ENCODE results near the gene B3GNT9. TPM values are rescaled to one million over a fixed set of nuclear protein-coding genes. Genes with fewer than 3 reads are reported as not detected.

Gene B3GNT9
- polyA plus RNA-seq, 2 of the 4 experiments (the other 2 are of a cell fraction) = 6.8 to 9.3 TPM

DNA sequence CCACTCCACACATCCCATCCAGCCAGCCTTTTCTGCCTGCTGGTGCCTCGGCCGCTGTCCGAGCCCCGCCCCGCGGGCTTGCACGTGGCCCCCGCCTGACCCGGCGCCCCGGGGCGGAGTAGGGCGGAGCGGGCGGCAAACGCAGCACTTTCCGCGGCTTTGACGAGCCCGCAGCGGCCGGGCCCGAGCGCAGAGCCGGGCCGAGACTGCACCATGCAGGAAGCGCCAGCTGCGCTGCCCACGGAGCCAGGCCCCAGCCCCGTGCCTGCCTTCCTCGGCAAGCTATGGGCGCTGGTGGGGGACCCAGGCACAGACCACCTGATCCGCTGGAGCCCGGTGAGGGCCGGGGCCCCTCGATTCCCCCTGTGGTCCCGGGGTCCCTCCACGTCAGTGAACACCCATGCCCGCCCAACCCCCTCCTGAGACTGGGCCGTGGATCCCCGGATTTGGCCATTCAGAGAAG is 13.8 kb upstream of the B3GNT9 start, which contains the start of gene HSF4:
HSF4 (plus strand) TSS at position 147 of the 463 bp plus-strand sequence; CDS start at position 214, 67 bp downstream.
- DNase-seq (ENCODE audit: low read depth in 1 of 2, low spot score in 1 of 2) (no peak), ATAC-seq (no peak), FAIRE-seq (no peak)
- Histone ChIP-seq H3K4me2 (no peak within 1 kb of the TSS), H3K4me1 (peaks cover 12% of the 10 kb centered on the region), H3K27ac (no peak within 1 kb of the TSS), H3K9me3 (no peaks in the 10 kb centered on the region), H3K4me3 (no peak within 1 kb of the TSS)
- CTCF ChIA-PET = interaction anchor here (20.5 kb wide), 1 partner anchor 9 kb away, joined by 314 read pairs; the partner anchor contains the start of genes B3GNT9, FBXL8 and TRADD
- TF ChIP-seq MAZ (IDR thresholded peaks at IDR 0.05; ENCODE audit: borderline replicate concordance, low read depth, low read length) = no peak
- TF ChIP-seq, protein P1, sequence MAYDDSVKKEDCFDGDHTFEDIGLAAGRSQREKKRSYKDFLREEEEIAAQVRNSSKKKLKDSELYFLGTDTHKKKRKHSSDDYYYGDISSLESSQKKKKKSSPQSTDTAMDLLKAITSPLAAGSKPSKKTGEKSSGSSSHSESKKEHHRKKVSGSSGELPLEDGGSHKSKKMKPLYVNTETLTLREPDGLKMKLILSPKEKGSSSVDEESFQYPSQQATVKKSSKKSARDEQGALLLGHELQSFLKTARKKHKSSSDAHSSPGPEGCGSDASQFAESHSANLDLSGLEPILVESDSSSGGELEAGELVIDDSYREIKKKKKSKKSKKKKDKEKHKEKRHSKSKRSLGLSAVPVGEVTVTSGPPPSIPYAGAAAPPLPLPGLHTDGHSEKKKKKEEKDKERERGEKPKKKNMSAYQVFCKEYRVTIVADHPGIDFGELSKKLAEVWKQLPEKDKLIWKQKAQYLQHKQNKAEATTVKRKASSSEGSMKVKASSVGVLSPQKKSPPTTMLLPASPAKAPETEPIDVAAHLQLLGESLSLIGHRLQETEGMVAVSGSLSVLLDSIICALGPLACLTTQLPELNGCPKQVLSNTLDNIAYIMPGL (CRISPR knock-in tag; IDR thresholded peaks at IDR 0.05; ENCODE audit: borderline replicate concordance) = no peak
- no peak for TF ChIP-seq KDM5A (IDR thresholded peaks at IDR 0.05)
- no peak for TF ChIP-seq ZSCAN20 (CRISPR knock-in tag; IDR thresholded peaks at IDR 0.05)
- TF ChIP-seq NPAS2 (CRISPR knock-in tag; IDR thresholded peaks at IDR 0.05; ENCODE audit: borderline replicate concordance) = no peak
- TF ChIP-seq CBX8 (IDR thresholded peaks at IDR 0.05) = no peak
- TF ChIP-seq POLR2A (IDR thresholded peaks at IDR 0.05; ENCODE audit: low read length) = no peak
- TF ChIP-seq, protein P2, sequence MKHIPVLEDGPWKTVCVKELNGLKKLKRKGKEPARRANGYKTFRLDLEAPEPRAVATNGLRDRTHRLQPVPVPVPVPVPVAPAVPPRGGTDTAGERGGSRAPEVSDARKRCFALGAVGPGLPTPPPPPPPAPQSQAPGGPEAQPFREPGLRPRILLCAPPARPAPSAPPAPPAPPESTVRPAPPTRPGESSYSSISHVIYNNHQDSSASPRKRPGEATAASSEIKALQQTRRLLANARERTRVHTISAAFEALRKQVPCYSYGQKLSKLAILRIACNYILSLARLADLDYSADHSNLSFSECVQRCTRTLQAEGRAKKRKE (CRISPR knock-in tag; IDR thresholded peaks at IDR 0.05; ENCODE audit: low read depth) = no peak
- no peak for TF ChIP-seq NR3C1 (IDR thresholded peaks at IDR 0.05)
- no peak for TF ChIP-seq BHLHE40 (IDR thresholded peaks at IDR 0.05; ENCODE audit: low read depth, low read length)
- TF ChIP-seq HOXB5 (CRISPR knock-in tag; IDR thresholded peaks at IDR 0.05) = no peak
- TF ChIP-seq TFCP2L1 (CRISPR knock-in tag; IDR thresholded peaks at IDR 0.05) = no peak
- TF ChIP-seq, protein P3, sequence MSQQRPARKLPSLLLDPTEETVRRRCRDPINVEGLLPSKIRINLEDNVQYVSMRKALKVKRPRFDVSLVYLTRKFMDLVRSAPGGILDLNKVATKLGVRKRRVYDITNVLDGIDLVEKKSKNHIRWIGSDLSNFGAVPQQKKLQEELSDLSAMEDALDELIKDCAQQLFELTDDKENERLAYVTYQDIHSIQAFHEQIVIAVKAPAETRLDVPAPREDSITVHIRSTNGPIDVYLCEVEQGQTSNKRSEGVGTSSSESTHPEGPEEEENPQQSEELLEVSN (IDR thresholded peaks at IDR 0.05; ENCODE audit: borderline replicate concordance, low read depth) = no peak
- TF ChIP-seq KDM1A (IDR thresholded peaks at IDR 0.05; ENCODE audit: low read depth) = no peak
- TF ChIP-seq NFE2L2 (conservative IDR thresholded peaks at IDR 0.05; ENCODE audit: low read length) = no peak
- WGBS (ENCODE audit: missing lambda C conversion rate) = 88% methylated on average over 25 of the region's 41 CpGs
- POLR2A ChIA-PET = no interaction called here

DNA sequence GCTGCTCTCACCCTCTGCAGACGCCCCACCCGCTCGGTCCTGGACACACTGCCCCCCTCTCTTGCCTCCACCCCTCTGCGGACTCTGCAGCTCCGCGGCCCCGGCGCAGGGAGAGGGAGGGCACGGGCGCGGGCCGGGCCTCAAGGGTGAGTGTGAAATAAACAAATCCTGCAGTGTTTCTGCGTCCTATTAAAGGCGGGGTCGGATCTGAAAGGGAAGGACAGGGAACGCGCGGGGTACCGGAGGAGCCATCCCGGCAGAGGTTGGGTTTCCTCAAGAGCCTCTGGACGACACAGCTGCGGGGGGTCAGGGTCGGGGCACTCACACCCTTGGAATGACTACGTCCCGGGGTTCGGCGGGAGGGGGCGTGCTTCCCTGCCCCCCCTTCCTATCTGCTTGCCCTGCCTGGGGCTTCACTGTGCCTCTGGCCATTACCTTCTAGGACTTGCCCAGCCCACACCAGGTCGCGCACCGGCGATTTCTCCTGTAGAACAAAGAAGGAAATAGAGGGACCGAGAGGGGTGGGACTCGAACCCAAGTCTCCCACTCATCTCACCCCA is 13.3 kb upstream of the B3GNT9 start:
- ATAC-seq = no peak
- Histone ChIP-seq H3K4me2 (no peak overlapping the region), H3K9me3 (no peaks in the 10 kb centered on the region), H3K27ac (no peak overlapping the region), H3K4me1 (peaks cover 6% of the 10 kb centered on the region), H3K4me3 (no peak overlapping the region)
- ChIA-PET CTCF (interaction anchor here (2.3 to 20.5 kb wide), 4 partner anchors 4 to 187 kb away, joined by 7 to 314 read pairs (median 174); partner anchors contain the start of genes B3GNT9, FBXL8, HSF4 and NOL3), POLR2A (no interaction called here)
- no peak for FAIRE-seq
- no peak for TF ChIP-seq CHD4 (IDR thresholded peaks at IDR 0.05; ENCODE audit: borderline replicate concordance)
- no peak for TF ChIP-seq RCOR1 (IDR thresholded peaks at IDR 0.05; ENCODE audit: low read depth, low read length)
- no peak for TF ChIP-seq SMC3 (IDR thresholded peaks at IDR 0.05)
- TF ChIP-seq EHF (CRISPR knock-in tag; IDR thresholded peaks at IDR 0.05) = no peak
- no peak for TF ChIP-seq TFCP2L1 (CRISPR knock-in tag; IDR thresholded peaks at IDR 0.05)
- TF ChIP-seq RFX5 (IDR thresholded peaks at IDR 0.05) = no peak
- 89% methylated on average over 30 of the region's 34 CpGs for WGBS (ENCODE audit: missing lambda C conversion rate)
- DNase-seq (ENCODE audit: low read depth in 1 of 2, low spot score in 1 of 2) = no peak
